Myocyte (in vitro differentiated cells): Measurements from ENCODE around the gene CARHSP1. TPM values are rescaled to one million over a fixed set of nuclear protein-coding genes. Genes with fewer than 3 reads are reported as not detected.

Experiments used
- total RNA-seq: library from RNA; depleted of rRNA; stranded (reverse); fragments of >200 nt; gene quantifications from 2 replicates; pipeline ENCODE4 v1.2.3, GENCODE V29; 2014

The CARHSP1 gene
- total RNA-seq, 1 donor from 2014 or later: 91.4 TPM

Other genes starting within 250 kb of the CARHSP1 start
- gene METTL22, start 247.3 kb downstream of the CARHSP1 start, total RNA-seq: 38.9 and 451 TPM in 2 replicates
- 3.2 and 6.3 TPM in 2 replicates for gene ABAT, start 194.4 kb downstream of the CARHSP1 start, total RNA-seq
- gene TMEM186, start 71.4 kb downstream of the CARHSP1 start, total RNA-seq: 3.8 and 5.9 TPM in 2 replicates
- 19.8 and 30.8 TPM in 2 replicates for gene PMM2, start 71.2 kb downstream of the CARHSP1 start, total RNA-seq
- gene LITAFD, start 13.3 kb upstream of the CARHSP1 start, total RNA-seq: not detected in 2 replicates
- gene USP7, start 94.9 kb upstream of the CARHSP1 start, total RNA-seq: 57.2 and 69.3 TPM in 2 replicates
- gene HAPSTR1, start 222.6 kb upstream of the CARHSP1 start, total RNA-seq: 69.4 and 71.6 TPM in 2 replicates